GM23248 (cell line): Measurements from ENCODE around the gene DPH3.

Experiments
- EZH2 ChIP-seq: fragments of 200-600 bp; sonication (generic); IDR thresholded peaks from 2 replicates; pipeline ENCODE4 v1.6.1; 2018; ENCODE audit warnings: antibody characterized with exemption, mild to moderate bottlenecking; ENCODE audit not compliant: insufficient read depth, poor library complexity, severe bottlenecking
- EZH2phosphoT487 ChIP-seq: fragments of 200-600 bp; sonication (generic); IDR thresholded peaks from 2 replicates; pipeline ENCODE4 v1.6.1; 2018; ENCODE audit warnings: antibody characterized with exemption, moderate library complexity, mild to moderate bottlenecking, low read depth; ENCODE audit not compliant: insufficient read depth

- TF ChIP-seq EZH2 (no peak), EZH2phosphoT487 (no peak)
These were observed 502 bp downstream of the DPH3 start for GRCh38 chr3:16264174-16264707.
